Skeletal muscle satellite cell (primary cell): ENCODE measurements around the gene SLC4A9.

Experiments used
- H3K27me3 ChIP-seq: 2 replicates; pipeline ENCODE4 v1.7.0; 2013; ENCODE audit warnings: low read length; ENCODE audit not compliant: control insufficient read depth, insufficient read depth
- H3K36me3 ChIP-seq: 2 replicates; pipeline ENCODE4 v1.7.0; 2013; ENCODE audit warnings: mild to moderate bottlenecking, control low read depth, low read length; ENCODE audit not compliant: insufficient read depth
- H3K4me1 ChIP-seq: 2 replicates; pipeline ENCODE4 v1.7.0; 2013; ENCODE audit warnings: low read length; ENCODE audit not compliant: control insufficient read depth, insufficient read depth
- H3K4me2 ChIP-seq: 2 replicates; pipeline ENCODE4 v1.7.0; 2013; ENCODE audit warnings: mild to moderate bottlenecking, low read length
- H3K4me3 ChIP-seq: 2 replicates; pipeline ENCODE4 v1.7.0; 2013; ENCODE audit warnings: low read length
- H3K9ac ChIP-seq: 2 replicates; pipeline ENCODE4 v1.7.0; 2013; ENCODE audit warnings: mild to moderate bottlenecking, low read depth, low read length, moderate library complexity
- H3K9me3 ChIP-seq: replicated peaks from 2 replicates; pipeline ENCODE4 v1.7.0; 2013; ENCODE audit warnings: mild to moderate bottlenecking, control low read depth, low read length

Gene SLC4A9

GRCh38 chr5:140351609-140352334 lies 8.2 kb upstream of the SLC4A9 start:
- Histone ChIP-seq H3K36me3 (no peaks in the 10 kb centered on the region), H3K4me3 (no peak overlapping the region), H3K9ac (no peak overlapping the region), H3K9me3 (no peaks in the 10 kb centered on the region), H3K4me1 (peaks cover 7% of the 10 kb centered on the region), H3K27me3 (no peaks in the 10 kb centered on the region), H3K4me2 (no peak overlapping the region)

- Histone ChIP-seq H3K27me3 (no peaks in the 10 kb centered on the region), H3K4me2 (no peak overlapping the region), H3K9me3 (no peaks in the 10 kb centered on the region), H3K36me3 (no peaks in the 10 kb centered on the region), H3K4me3 (no peak overlapping the region), H3K4me1 (peaks cover 7% of the 10 kb centered on the region), H3K9ac (no peak overlapping the region)
These were observed 4.4 kb upstream of the SLC4A9 start for GRCh38 chr5:140355546-140355945.

GRCh38 chr5:140356853-140357725 lies 2.9 kb upstream of the SLC4A9 start:
- no peak overlapping the region for H3K9ac ChIP-seq
- H3K4me3 ChIP-seq, result no peak overlapping the region
- no peaks in the 10 kb centered on the region for H3K27me3 ChIP-seq
- no peaks in the 10 kb centered on the region for H3K9me3 ChIP-seq
- H3K4me1 ChIP-seq, result peaks cover 7% of the 10 kb centered on the region
- H3K4me2 ChIP-seq, result peak overlapping the region; percentile 73
- H3K36me3 ChIP-seq, result no peaks in the 10 kb centered on the region

- no peaks in the 10 kb centered on the region for H3K27me3 ChIP-seq
- peak overlapping the region; percentile 73 for H3K4me2 ChIP-seq
- no peaks in the 10 kb centered on the region for H3K36me3 ChIP-seq
- H3K9me3 ChIP-seq, result no peaks in the 10 kb centered on the region
- peak overlapping the region; percentile 1 for H3K9ac ChIP-seq
- H3K4me1 ChIP-seq, result peaks cover 7% of the 10 kb centered on the region
- peak overlapping the region; percentile 34 for H3K4me3 ChIP-seq
These were observed 2.3 kb upstream of the SLC4A9 start for GRCh38 chr5:140357726-140358093.

GRCh38 chr5:140358738-140359310 lies 1.2 kb upstream of the SLC4A9 start:
- Histone ChIP-seq H3K27me3 (no peaks in the 10 kb centered on the region), H3K9ac (no peak overlapping the region), H3K4me2 (no peak overlapping the region), H3K9me3 (no peaks in the 10 kb centered on the region), H3K36me3 (no peaks in the 10 kb centered on the region), H3K4me3 (no peak overlapping the region), H3K4me1 (peaks cover 11% of the 10 kb centered on the region)

- no peak overlapping the region for H3K9ac ChIP-seq
- H3K36me3 ChIP-seq, result no peaks in the 10 kb centered on the region
- H3K27me3 ChIP-seq, result peaks cover 3% of the 10 kb centered on the region
- H3K9me3 ChIP-seq, result no peaks in the 10 kb centered on the region
- H3K4me2 ChIP-seq, result no peak overlapping the region
- no peak overlapping the region for H3K4me3 ChIP-seq
- H3K4me1 ChIP-seq, result peaks cover 11% of the 10 kb centered on the region
These were observed 886 bp downstream of the SLC4A9 start for GRCh38 chr5:140360681-140361479.

GRCh38 chr5:140361901-140362300 lies 1.9 kb downstream of the SLC4A9 start:
- H3K36me3 ChIP-seq, result no peaks in the 10 kb centered on the region
- no peak overlapping the region for H3K9ac ChIP-seq
- H3K9me3 ChIP-seq, result no peaks in the 10 kb centered on the region
- no peak overlapping the region for H3K4me2 ChIP-seq
- H3K27me3 ChIP-seq, result peaks cover 7% of the 10 kb centered on the region
- peaks cover 10% of the 10 kb centered on the region for H3K4me1 ChIP-seq
- H3K4me3 ChIP-seq, result no peak overlapping the region

- Histone ChIP-seq H3K4me2 (no peak overlapping the region), H3K36me3 (no peaks in the 10 kb centered on the region), H3K4me3 (no peak overlapping the region), H3K9me3 (no peaks in the 10 kb centered on the region), H3K4me1 (peaks cover 6% of the 10 kb centered on the region), H3K9ac (no peak overlapping the region), H3K27me3 (peaks cover 7% of the 10 kb centered on the region)
These were observed 2.3 kb downstream of the SLC4A9 start for GRCh38 chr5:140362311-140362710.

- H3K4me2 ChIP-seq, result peak overlapping the region; percentile 88
- peaks cover 4% of the 10 kb centered on the region for H3K4me1 ChIP-seq
- H3K27me3 ChIP-seq, result peaks cover 7% of the 10 kb centered on the region
- peak overlapping the region; percentile 67 for H3K4me3 ChIP-seq
- no peak overlapping the region for H3K9ac ChIP-seq
- no peaks in the 10 kb centered on the region for H3K9me3 ChIP-seq
- H3K36me3 ChIP-seq, result no peaks in the 10 kb centered on the region
These were observed 3.1 kb downstream of the SLC4A9 start for GRCh38 chr5:140362875-140363630.

GRCh38 chr5:140363631-140364471 lies 3.9 kb downstream of the SLC4A9 start:
- no peaks in the 10 kb centered on the region for H3K9me3 ChIP-seq
- H3K4me1 ChIP-seq, result peaks cover 4% of the 10 kb centered on the region
- H3K9ac ChIP-seq, result no peak overlapping the region
- H3K27me3 ChIP-seq, result peaks cover 7% of the 10 kb centered on the region
- no peaks in the 10 kb centered on the region for H3K36me3 ChIP-seq
- H3K4me2 ChIP-seq, result peak overlapping the region; percentile 88
- H3K4me3 ChIP-seq, result peak overlapping the region; percentile 67
